GM21526 (cell line): Measurements from ENCODE around the gene FAM120A.

ENCODE experiments used
- ATAC-seq: cut with Tn5 transposase; IDR thresholded peaks from one replicate; pipeline ENCODE4 v1.9.1; 2021; ENCODE audit warnings: moderate library complexity; ENCODE audit not compliant: unreplicated experiment, low FRiP score

The FAM120A gene

GRCh38 chr9:93576258-93577077 is 125.0 kb downstream of the FAM120A start, which contains the start of gene PHF2:
Gene PHF2 (plus strand): TSS chr9:93576584. CDS start chr9:93576774, 190 bp downstream.
- ATAC-seq, result no peak

- ATAC-seq, result no peak
Measured at GRCh38 chr9:93577078-93577974, 125.8 kb downstream of the FAM120A start.

GRCh38 chr9:93577975-93578682 is 126.6 kb downstream of the FAM120A start:
- ATAC-seq, result no peak

GRCh38 chr9:93578844-93579243 is 127.4 kb downstream of the FAM120A start:
- no peak for ATAC-seq

GRCh38 chr9:93579711-93580516 is 128.4 kb downstream of the FAM120A start:
- no peak for ATAC-seq

GRCh38 chr9:93580654-93581380 is 129.3 kb downstream of the FAM120A start:
- no peak for ATAC-seq

GRCh38 chr9:93582115-93582514 is 130.6 kb downstream of the FAM120A start:
- no peak for ATAC-seq

- ATAC-seq, result no peak
Measured at GRCh38 chr9:93582550-93582949, 131.1 kb downstream of the FAM120A start.

GRCh38 chr9:93585259-93585658 is 133.8 kb downstream of the FAM120A start:
- ATAC-seq, result no peak

GRCh38 chr9:93585695-93586094 is 134.2 kb downstream of the FAM120A start:
- ATAC-seq, result no peak

- ATAC-seq, result no peak
Measured at GRCh38 chr9:93586290-93587057, 135.0 kb downstream of the FAM120A start.

GRCh38 chr9:93587284-93587650 is 135.8 kb downstream of the FAM120A start:
- no peak for ATAC-seq

GRCh38 chr9:93587651-93588347 is 136.3 kb downstream of the FAM120A start:
- ATAC-seq, result no peak

- ATAC-seq, result no peak
Measured at GRCh38 chr9:93588641-93589609, 137.4 kb downstream of the FAM120A start.

- ATAC-seq, result no peak
Measured at GRCh38 chr9:93589688-93590087, 138.2 kb downstream of the FAM120A start.

GRCh38 chr9:93590609-93591234 is 139.2 kb downstream of the FAM120A start:
- no peak for ATAC-seq
